K562 (cell line): ENCODE results near the gene CEBPB. TPM values are rescaled to one million over a fixed set of nuclear protein-coding genes. Genes with fewer than 3 reads are reported as not detected.
A peak's percentile ranks its signal among the peaks of the same experiment; 100 is the strongest.

Experiments used
- CCAR2 ChIP-seq: fragments of 200-400 bp; formaldehyde crosslinking; IDR thresholded peaks from 2 replicates; pipeline ENCODE4 v1.6.1; 2017; ENCODE audit warnings: mild to moderate bottlenecking, low read depth, low read length
- CHD7 ChIP-seq: fragments of 200-600 bp; sonication (generic); IDR thresholded peaks from one replicate; pipeline ENCODE4 v1.6.1; 2012; ENCODE audit warnings: mild to moderate bottlenecking, low read depth, low read length, inconsistent platforms
- DEAF1 ChIP-seq: fragments of 450-650 bp; formaldehyde crosslinking; IDR thresholded peaks from 2 replicates; pipeline ENCODE4 v1.4.0; 2020; ENCODE audit warnings: mild to moderate bottlenecking, moderate library complexity
- DPF2 ChIP-seq: fragments of 450-650 bp; IDR thresholded peaks from 2 replicates; pipeline ENCODE4 v1.6.1; 2016
- HNRNPUL1 ChIP-seq: fragments of 200-400 bp; formaldehyde crosslinking; IDR thresholded peaks from 2 replicates; pipeline ENCODE4 v1.6.1; 2017; ENCODE audit warnings: low read length
- JUND ChIP-seq, 2 experiments: IDR thresholded peaks; 2 replicates in 1 of 2; 3 replicates in 1 of 2; pipeline ENCODE4 v1.6.1; 2011; ENCODE audit warnings: borderline replicate concordance in 2 of 2, low read depth in 2 of 2, low read length in 2 of 2, improper control_type of control experiment in 1 of 2, missing biosample characterization in 1 of 2, missing genetic modification characterization in 1 of 2, missing genetic modification reagents in 1 of 2
- MLLT1 ChIP-seq, 2 experiments: fragments of 450-650 bp; IDR thresholded peaks; 2 replicates each; pipeline ENCODE4 v1.6.1; 2016
- MYC ChIP-seq, 2 experiments: fragments of 250-450 bp in 1 of 2; sonication (Bioruptor Pico) in 1 of 2; IDR thresholded peaks; 2 replicates each; pipeline versions ENCODE4 v1.5.1 to v1.6.1; 2012 to 2021; ENCODE audit warnings: low read depth in 2 of 2, borderline replicate concordance in 1 of 2, improper control_type of control experiment in 1 of 2, low read length in 1 of 2, mild to moderate bottlenecking in 1 of 2, moderate library complexity in 1 of 2
- SMARCA4 ChIP-seq: fragments of 450-650 bp; IDR thresholded peaks from 2 replicates; pipeline ENCODE4 v1.6.1; 2016
- TAL1 ChIP-seq: fragments of 450-650 bp; IDR thresholded peaks from 2 replicates; pipeline ENCODE4 v1.6.1; 2016; ENCODE audit warnings: mild to moderate bottlenecking
- TRIM24 ChIP-seq, 2 experiments: fragments of 450-650 bp; IDR thresholded peaks; 2 replicates each; pipeline ENCODE4 v1.6.1; 2016
- polyA plus RNA-seq, 8 experiments: library from polyadenylated mRNA; depleted of rRNA in 4 of 8; stranded (reverse) in 5 of 8; unstranded in 3 of 8; fragments of >200 nt; fragmentation: Nextera tagmentation in 2 of 8; fragmentation: Illumina TruSeq in 1 of 8; extraction: Ambion mirVana in 2 of 8; extraction: Trizol in 1 of 8; gene quantifications; 2 replicates each; pipeline versions ENCODE4 v1.2.1 to v1.2.3, GENCODE V29; 2011 to 2014; ENCODE audit warnings: inconsistent platforms in 1 of 8, missing spikeins in 1 of 8
- total RNA-seq, 7 experiments: library from RNA; depleted of rRNA in 6 of 7; stranded (reverse); fragments of >200 nt in 6 of 7; fragmentation: Illumina TruSeq in 2 of 7; extraction: Trizol in 2 of 7; gene quantifications; 2 replicates each; pipeline versions ENCODE4 v1.2.1 to v1.2.3, GENCODE V29; 2011 to 2021; ENCODE audit warnings: low replicate concordance in 1 of 7

The CEBPB gene
- total and polyA plus RNA-seq, 9 of the 15 experiments (the other 6 are each of a cell fraction or from before 2014, with no cell fraction given): 1.2 to 72.6 (median 7.8) TPM

- TF ChIP-seq CHD7 (no peak), MYC (IDR thresholded peaks at IDR 0.05; ENCODE audit: low read depth, low read length) (no peak), MYC (CRISPR knock-in tag; IDR thresholded peaks at IDR 0.05; ENCODE audit: borderline replicate concordance, low read depth) (no peak), SMARCA4 (peak; percentile 60; the same call in 1 of the 2 replicates), DPF2 (peak; percentile 85), JUND (IDR thresholded peaks at IDR 0.05; ENCODE audit: borderline replicate concordance, low read depth, low read length) (0 out of 2 replicates have a peak, but pooled peaks have one; percentile 12), JUND (tag; IDR thresholded peaks at IDR 0.05; ENCODE audit: borderline replicate concordance, low read depth, low read length) (no peak), MLLT1 (IDR thresholded peaks at IDR 0.05) (peak in 1 of 2 experiments; percentile 53; a peak in 1 of 4 replicates), HNRNPUL1 (no peak), TRIM24 (IDR thresholded peaks at IDR 0.05) (peak; percentile 63 to 74; a peak in 3 of 4 replicates), DEAF1 (CRISPR knock-in tag) (no peak), TAL1 (peak; percentile 81), CCAR2 (no peak)
Observed at GRCh38 chr20:50197463-50198179, 7.0 kb downstream of the CEBPB start (continued).
